Adrenal gland (tissue), 5 donors: ENCODE results near the gene AIM2.
"Not testable (repeated sequence)": the region's sequence is repeated elsewhere in the genome, so short reads cannot be mapped to it uniquely, and the experiment has no call there.

Source experiments
- CTCF ChIP-seq, 6 experiments: fragments of 450-650 bp in 4 of 6; fragments of 200-600 bp in 2 of 6; sonication (generic) in 1 of 6; IDR thresholded peaks; 1 replicate in 5 of 6; 2 replicates in 1 of 6; pipeline versions ENCODE4 v1.5.1 to v1.8.0; 2016 to 2021; ENCODE audit warnings: antibody characterized with exemption in 6 of 6, mild to moderate bottlenecking in 2 of 6, moderate library complexity in 1 of 6
- POLR2A ChIP-seq, 2 donors: fragments of 450-650 bp; IDR thresholded peaks; one replicate each; pipeline ENCODE4 v1.6.1; 2017; ENCODE audit warnings: antibody characterized with exemption in 2 of 2, mild to moderate bottlenecking in 2 of 2, moderate library complexity in 1 of 2
- donor health status: DM: no; HTN: no; CAD: no.

GRCh38 chr1:159046486-159046885 lies 30.1 kb downstream of the AIM2 start:
- TF ChIP-seq POLR2A, CTCF (IDR thresholded peaks at IDR 0.05): not testable (repeated sequence)
